GM12878 (cell line): ENCODE measurements around the gene ACKR4. TPM values are rescaled to one million over a fixed set of nuclear protein-coding genes. Genes with fewer than 3 reads are reported as not detected.

Experiments
- ATF7 ChIP-seq: fragments of 450-650 bp; IDR thresholded peaks from 2 replicates; pipeline ENCODE4 v1.6.1; 2016; ENCODE audit warnings: low read depth, mild to moderate bottlenecking
- CBFB ChIP-seq: IDR thresholded peaks from 2 replicates; pipeline ENCODE4 v1.6.1; 2016; ENCODE audit warnings: antibody characterized with exemption, low read depth
- CEBPB ChIP-seq, 2 experiments: fragments of 150-350 bp in 1 of 2; IDR thresholded peaks; 2 replicates each; pipeline ENCODE4 v1.6.1; 2012 to 2014; ENCODE audit warnings: low read depth in 2 of 2, low read length in 2 of 2, borderline replicate concordance in 1 of 2, inconsistent platforms in 1 of 2
- EP300 ChIP-seq, 2 experiments: fragments of 150-350 bp in 1 of 2; IDR thresholded peaks; 2 replicates each; pipeline ENCODE4 v1.6.1; 2011 to 2012; ENCODE audit warnings: low read depth in 2 of 2, low read length in 2 of 2, borderline replicate concordance in 1 of 2, improper control_type of control experiment in 1 of 2, inconsistent platforms in 1 of 2; ENCODE audit not compliant: control insufficient read depth in 1 of 2
- EZH2 ChIP-seq: IDR thresholded peaks from 2 replicates; pipeline ENCODE4 v1.6.1; 2012; ENCODE audit warnings: low read depth, mild to moderate bottlenecking, control low read depth, inconsistent platforms, low read length, borderline replicate concordance; ENCODE audit not compliant: control insufficient read depth
- KLF5 ChIP-seq: fragments of 450-650 bp; IDR thresholded peaks from 2 replicates; pipeline ENCODE4 v1.6.1; 2014; ENCODE audit warnings: mild to moderate bottlenecking; ENCODE audit not compliant: partially characterized antibody
- MTA2 ChIP-seq: fragments of 450-650 bp; IDR thresholded peaks from 2 replicates; pipeline ENCODE4 v1.6.1; 2016; ENCODE audit warnings: low read depth, mild to moderate bottlenecking, moderate library complexity
- PAX8 ChIP-seq: fragments of 450-650 bp; IDR thresholded peaks from 2 replicates; pipeline ENCODE4 v1.6.1; 2017; ENCODE audit warnings: mild to moderate bottlenecking, moderate library complexity
- polyA plus RNA-seq, 11 experiments: library from polyadenylated mRNA; depleted of rRNA in 4 of 11; unstranded in 6 of 11; stranded (reverse) in 5 of 11; fragments of >200 nt; fragmentation: Nextera tagmentation in 4 of 11; fragmentation: Illumina TruSeq in 1 of 11; extraction: Ambion mirVana in 4 of 11; extraction: Trizol in 1 of 11; gene quantifications; 1 replicate in 1 of 11; 2 replicates in 10 of 11; pipeline versions ENCODE4 v1.2.1 to v1.2.3, GENCODE V29; 2011 to 2016; ENCODE audit warnings: inconsistent platforms in 2 of 11, missing spikeins in 2 of 11, low read depth in 1 of 11
- total RNA-seq, 4 experiments: library from RNA; depleted of rRNA in 3 of 4; stranded (reverse); fragments of >200 nt in 3 of 4; fragmentation: Illumina TruSeq in 1 of 4; extraction: Trizol in 1 of 4; gene quantifications; 2 replicates each; pipeline versions ENCODE4 v1.2.1 to v1.2.3, GENCODE V29; 2013 to 2021
- TF ChIP-seq, protein P1 (sequence below): fragments of 150-350 bp; IDR thresholded peaks from 2 replicates; pipeline ENCODE4 v1.6.1; 2016; ENCODE audit warnings: low read depth, low read length
- TF ChIP-seq, protein P2 (sequence below): IDR thresholded peaks from 2 replicates; pipeline ENCODE4 v1.6.1; 2011; ENCODE audit warnings: low read depth, mild to moderate bottlenecking, low read length, moderate library complexity, borderline replicate concordance; ENCODE audit errors: extremely low read depth

Gene ACKR4
- total and polyA plus RNA-seq, 10 of the 15 experiments (the other 5 are each of a cell fraction or from before 2014, with no cell fraction given), result 0.06 to 0.40 (median 0.12) TPM

DNA sequence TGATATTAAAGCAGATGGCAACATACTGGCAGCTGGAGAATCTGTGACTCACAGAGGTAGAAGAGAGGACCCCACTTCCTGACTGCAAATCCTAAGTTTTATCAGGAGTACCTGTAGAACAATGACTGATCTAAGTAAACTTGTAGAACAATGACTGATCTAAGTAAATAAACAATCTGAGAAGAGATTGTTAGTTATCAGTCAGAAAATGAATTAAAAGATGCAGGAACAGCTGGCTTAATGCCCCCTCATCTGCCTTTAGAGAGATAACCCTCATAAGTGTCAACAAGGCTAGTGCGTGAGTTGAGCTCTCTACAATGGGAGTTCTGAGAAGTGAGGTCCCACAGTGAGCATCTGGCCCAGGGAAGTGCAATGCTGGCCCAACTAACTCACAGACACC is 48.0 kb downstream of the ACKR4 start (continued):
- TF ChIP-seq, protein P1, sequence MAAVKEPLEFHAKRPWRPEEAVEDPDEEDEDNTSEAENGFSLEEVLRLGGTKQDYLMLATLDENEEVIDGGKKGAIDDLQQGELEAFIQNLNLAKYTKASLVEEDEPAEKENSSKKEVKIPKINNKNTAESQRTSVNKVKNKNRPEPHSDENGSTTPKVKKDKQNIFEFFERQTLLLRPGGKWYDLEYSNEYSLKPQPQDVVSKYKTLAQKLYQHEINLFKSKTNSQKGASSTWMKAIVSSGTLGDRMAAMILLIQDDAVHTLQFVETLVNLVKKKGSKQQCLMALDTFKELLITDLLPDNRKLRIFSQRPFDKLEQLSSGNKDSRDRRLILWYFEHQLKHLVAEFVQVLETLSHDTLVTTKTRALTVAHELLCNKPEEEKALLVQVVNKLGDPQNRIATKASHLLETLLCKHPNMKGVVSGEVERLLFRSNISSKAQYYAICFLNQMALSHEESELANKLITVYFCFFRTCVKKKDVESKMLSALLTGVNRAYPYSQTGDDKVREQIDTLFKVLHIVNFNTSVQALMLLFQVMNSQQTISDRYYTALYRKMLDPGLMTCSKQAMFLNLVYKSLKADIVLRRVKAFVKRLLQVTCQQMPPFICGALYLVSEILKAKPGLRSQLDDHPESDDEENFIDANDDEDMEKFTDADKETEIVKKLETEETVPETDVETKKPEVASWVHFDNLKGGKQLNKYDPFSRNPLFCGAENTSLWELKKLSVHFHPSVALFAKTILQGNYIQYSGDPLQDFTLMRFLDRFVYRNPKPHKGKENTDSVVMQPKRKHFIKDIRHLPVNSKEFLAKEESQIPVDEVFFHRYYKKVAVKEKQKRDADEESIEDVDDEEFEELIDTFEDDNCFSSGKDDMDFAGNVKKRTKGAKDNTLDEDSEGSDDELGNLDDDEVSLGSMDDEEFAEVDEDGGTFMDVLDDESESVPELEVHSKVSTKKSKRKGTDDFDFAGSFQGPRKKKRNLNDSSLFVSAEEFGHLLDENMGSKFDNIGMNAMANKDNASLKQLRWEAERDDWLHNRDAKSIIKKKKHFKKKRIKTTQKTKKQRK, result no peak
- TF ChIP-seq CEBPB (IDR thresholded peaks at IDR 0.05; ENCODE audit: borderline replicate concordance in 1 of 2, low read depth in 2 of 2, low read length in 2 of 2), result no peak
- TF ChIP-seq KLF5, result no peak
- no peak for TF ChIP-seq CBFB
- TF ChIP-seq MTA2, result no peak
- no peak for TF ChIP-seq EZH2
- TF ChIP-seq EP300 (IDR thresholded peaks at IDR 0.05; ENCODE audit: borderline replicate concordance in 1 of 2, control insufficient read depth in 1 of 2, low read depth in 2 of 2, low read length in 2 of 2), result no peak
- no peak for TF ChIP-seq ATF7
- TF ChIP-seq, protein P2, sequence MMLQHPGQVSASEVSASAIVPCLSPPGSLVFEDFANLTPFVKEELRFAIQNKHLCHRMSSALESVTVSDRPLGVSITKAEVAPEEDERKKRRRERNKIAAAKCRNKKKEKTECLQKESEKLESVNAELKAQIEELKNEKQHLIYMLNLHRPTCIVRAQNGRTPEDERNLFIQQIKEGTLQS, result no peak
- TF ChIP-seq PAX8, result no peak
